OCI-LY3 (cell line): ENCODE data around the gene ENTR1.

Experiments used
- CTCF ChIP-seq: fragments of 200-600, 300-600 bp; sonication (generic); IDR thresholded peaks from 2 replicates; pipeline ENCODE4 v1.5.1; 2014; ENCODE audit warnings: antibody characterized with exemption, low read length, low read depth
- EZH2phosphoT487 ChIP-seq: fragments of 200-600 bp; shearing (Covaris generic); IDR thresholded peaks from 2 replicates; pipeline ENCODE4 v1.6.1; 2018; ENCODE audit warnings: antibody characterized with exemption, mixed run types, low read depth

- TF ChIP-seq CTCF (no peak), EZH2phosphoT487 (no peak)
These were observed 36.2 kb downstream of the ENTR1 start for GRCh38 chr9:136374183-136374575.
